HFFc6 (cell line): ENCODE results near the gene PMEPA1. TPM values are rescaled to one million over a fixed set of nuclear protein-coding genes. Genes with fewer than 3 reads are reported as not detected.

ENCODE experiments used
- DNase-seq: peaks from one replicate; pipeline ENCODE4 v3.0.0-alpha.2; 2018
- H3K27ac Mint-ChIP-seq: 2 replicates; pipeline ENCODE4 v1.8.0; 2020; ENCODE audit warnings: mild to moderate bottlenecking, mixed read lengths
- H3K27me3 Mint-ChIP-seq: 2 replicates; pipeline ENCODE4 v1.8.0; 2021; ENCODE audit warnings: mild to moderate bottlenecking, moderate library complexity, mixed read lengths; ENCODE audit not compliant: insufficient read depth
- H3K36me3 Mint-ChIP-seq: 2 replicates; pipeline ENCODE4 v1.8.0; 2021; ENCODE audit warnings: low read depth, mixed read lengths
- H3K4me1 Mint-ChIP-seq: 2 replicates; pipeline ENCODE4 v1.8.0; 2020; ENCODE audit warnings: low read depth, mixed read lengths
- H3K4me3 Mint-ChIP-seq: 2 replicates; pipeline ENCODE4 v1.8.0; 2020; ENCODE audit warnings: mild to moderate bottlenecking, moderate library complexity, mixed read lengths
- H3K9me3 Mint-ChIP-seq: 2 replicates; pipeline ENCODE4 v1.8.0; 2020; ENCODE audit warnings: mild to moderate bottlenecking, mixed read lengths
- CTCF ChIP-seq: fragments of 200-600 bp; sonication (generic); IDR thresholded peaks from 2 replicates; pipeline ENCODE4 v1.5.0; 2021; ENCODE audit warnings: antibody characterized with exemption, mild to moderate bottlenecking
- total RNA-seq, 6 experiments: library from RNA; stranded (reverse); fragmentation: NEBNext Ultra II Directional; extraction: Animal tissue kit (Norgen Biotek cat#: 25700); gene quantifications; 2 replicates in 1 of 6; 3 replicates in 5 of 6; pipeline ENCODE4 v1.2.3, GENCODE V29; 2021

PMEPA1 gene
- total RNA-seq, 6 experiments from 2014 or later, result 4.7 to 8.0 (median 5.3) TPM

DNA sequence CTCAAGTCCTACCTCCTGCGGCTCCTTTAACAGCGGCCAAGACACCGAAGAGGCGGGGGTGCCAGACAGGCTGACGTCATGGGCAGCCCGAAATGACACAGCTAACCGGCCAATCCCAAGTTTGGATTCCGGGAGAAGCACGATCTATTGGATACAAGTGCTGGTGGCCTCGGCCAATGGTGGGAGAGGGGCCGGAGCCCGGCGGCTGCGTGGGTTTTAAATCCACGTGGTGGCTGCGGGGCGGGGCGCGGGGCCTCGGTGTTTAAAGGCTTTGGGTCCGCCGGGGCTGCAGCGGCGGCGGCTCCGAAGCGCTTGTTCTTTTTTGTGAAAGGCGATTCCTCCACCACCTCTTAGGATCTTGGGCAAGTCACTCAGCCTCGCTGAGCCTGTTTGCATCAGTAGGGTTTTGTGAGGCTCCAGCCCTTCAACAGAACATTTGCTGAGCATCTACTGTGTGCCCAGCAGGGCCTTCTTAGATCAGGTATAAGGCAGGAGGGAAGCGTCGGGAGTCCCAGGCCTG lies 8.7 kb upstream of the PMEPA1 start:
- Mint-ChIP-seq H3K4me3 (peak overlapping the region; percentile 68), H3K36me3 (no peaks in the 10 kb centered on the region), H3K9me3 (no peaks in the 10 kb centered on the region), H3K4me1 (peaks cover 51% of the 10 kb centered on the region), H3K27me3 (peaks cover 13% of the 10 kb centered on the region), H3K27ac (no peak overlapping the region)
- no peak for TF ChIP-seq CTCF
- DNase-seq, result peak; percentile 96

- no peak for TF ChIP-seq CTCF
- Mint-ChIP-seq H3K27ac (peak overlapping the region; percentile 41), H3K4me3 (peak overlapping the region; percentile 68), H3K27me3 (peaks cover 7% of the 10 kb centered on the region), H3K36me3 (no peaks in the 10 kb centered on the region), H3K9me3 (no peaks in the 10 kb centered on the region), H3K4me1 (peaks cover 58% of the 10 kb centered on the region)
- peak; percentile 58 for DNase-seq
Observed at GRCh38 chr20:57717797-57718196, 8.0 kb upstream of the PMEPA1 start.

DNA sequence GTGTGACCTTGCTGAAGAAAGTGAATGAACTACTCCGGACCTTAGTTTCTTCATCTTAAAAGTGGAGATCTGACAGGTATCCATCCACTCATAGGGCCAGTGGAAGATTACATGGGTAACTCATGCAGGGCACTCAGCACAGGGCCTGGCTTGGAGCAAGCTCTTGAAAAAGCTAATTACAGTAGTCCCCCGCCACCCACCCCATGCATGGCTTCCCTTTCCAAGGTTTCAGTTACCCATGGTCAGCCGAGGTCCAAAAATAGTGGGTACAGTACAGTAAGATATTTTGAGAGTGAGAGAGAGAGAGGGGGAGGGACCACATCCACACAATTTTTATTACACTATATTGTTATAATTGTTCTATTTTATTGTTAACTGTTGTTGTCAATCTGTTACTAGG lies 7.1 kb upstream of the PMEPA1 start:
- no peak for DNase-seq
- peaks cover 62% of the 10 kb centered on the region for H3K4me1 Mint-ChIP-seq
- H3K4me3 Mint-ChIP-seq, result no peak overlapping the region
- no peaks in the 10 kb centered on the region for H3K36me3 Mint-ChIP-seq
- no peaks in the 10 kb centered on the region for H3K9me3 Mint-ChIP-seq
- no peak overlapping the region for H3K27ac Mint-ChIP-seq
- no peak for TF ChIP-seq CTCF
- peaks cover 5% of the 10 kb centered on the region for H3K27me3 Mint-ChIP-seq

- no peak for TF ChIP-seq CTCF
- Mint-ChIP-seq H3K27me3 (peaks cover 5% of the 10 kb centered on the region), H3K9me3 (no peaks in the 10 kb centered on the region), H3K4me3 (no peak overlapping the region), H3K36me3 (no peaks in the 10 kb centered on the region), H3K27ac (no peak overlapping the region; the same call in 1 of the 2 replicates), H3K4me1 (peaks cover 62% of the 10 kb centered on the region)
- DNase-seq, result peak; percentile 81
Observed at GRCh38 chr20:57716202-57716601, 6.4 kb upstream of the PMEPA1 start.

- Mint-ChIP-seq H3K27me3 (peaks cover 5% of the 10 kb centered on the region), H3K36me3 (no peaks in the 10 kb centered on the region), H3K4me3 (no peak overlapping the region), H3K4me1 (peaks cover 68% of the 10 kb centered on the region), H3K9me3 (no peaks in the 10 kb centered on the region), H3K27ac (no peak overlapping the region)
- DNase-seq, result no peak
- TF ChIP-seq CTCF, result no peak
Observed at GRCh38 chr20:57715268-57715904, 5.6 kb upstream of the PMEPA1 start.
